Measurements from ENCODE around the gene NSMCE4A. TPM values are rescaled to one million over a fixed set of nuclear protein-coding genes. Genes with fewer than 3 reads are reported as not detected.
A peak's percentile ranks its signal among the peaks of the same experiment; 100 is the strongest.
"Not testable (repeated sequence)": the region's sequence is repeated elsewhere in the genome, so short reads cannot be mapped to it uniquely, and the experiment has no call there.

Gene NSMCE4A
- total and polyA plus RNA-seq, 7 donors = 10.7 to 41.9 (median 15.3) TPM

DNA sequence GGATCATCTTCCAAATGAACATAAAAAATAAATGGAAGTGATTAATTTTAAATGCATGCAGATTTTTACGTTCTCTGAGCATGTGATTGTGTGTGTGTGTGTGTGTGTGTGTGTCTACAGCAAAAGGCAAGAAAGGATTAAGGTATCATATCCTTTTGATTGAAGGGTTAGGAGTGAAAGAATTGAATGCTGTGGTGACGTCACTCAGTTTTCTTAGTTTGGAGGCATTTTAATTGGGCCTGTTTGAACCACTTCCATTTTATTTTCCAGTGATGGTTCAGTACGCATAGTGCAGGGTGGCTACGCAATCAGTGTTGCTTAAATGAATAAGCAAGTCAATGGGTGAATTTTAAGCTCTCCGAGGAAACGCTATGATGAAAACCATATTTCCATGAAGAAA is 45.2 kb upstream of the NSMCE4A start:
- peak overlapping the region; percentile 98 for H3K27ac ChIP-seq
- peaks cover 0 to 28% of the 10 kb centered on the region in 2 donors for H3K36me3 ChIP-seq (ENCODE audit: insufficient read depth in 1 of 2, low read depth in 1 of 2)
- ATAC-seq (no peak), DNase-seq (no peak)
- peak overlapping the region; percentile 51 for H3K4me3 ChIP-seq
- H3K27me3 ChIP-seq (ENCODE audit: insufficient read depth in 3 of 3, low read length in 2 of 3) = no peaks in the 10 kb centered on the region
- peaks cover 25% of the 10 kb centered on the region for H3K4me1 ChIP-seq
- H3K9me3 ChIP-seq = no peaks in the 10 kb centered on the region
- WGBS, 3 donors = 74 to 87% (median 76%) methylated on average over 6 of the region's 6 CpGs
- intact Hi-C loops (cut with DNase I) = no loop called here
- no peak for TF ChIP-seq CTCF (IDR thresholded peaks at IDR 0.05)

DNA sequence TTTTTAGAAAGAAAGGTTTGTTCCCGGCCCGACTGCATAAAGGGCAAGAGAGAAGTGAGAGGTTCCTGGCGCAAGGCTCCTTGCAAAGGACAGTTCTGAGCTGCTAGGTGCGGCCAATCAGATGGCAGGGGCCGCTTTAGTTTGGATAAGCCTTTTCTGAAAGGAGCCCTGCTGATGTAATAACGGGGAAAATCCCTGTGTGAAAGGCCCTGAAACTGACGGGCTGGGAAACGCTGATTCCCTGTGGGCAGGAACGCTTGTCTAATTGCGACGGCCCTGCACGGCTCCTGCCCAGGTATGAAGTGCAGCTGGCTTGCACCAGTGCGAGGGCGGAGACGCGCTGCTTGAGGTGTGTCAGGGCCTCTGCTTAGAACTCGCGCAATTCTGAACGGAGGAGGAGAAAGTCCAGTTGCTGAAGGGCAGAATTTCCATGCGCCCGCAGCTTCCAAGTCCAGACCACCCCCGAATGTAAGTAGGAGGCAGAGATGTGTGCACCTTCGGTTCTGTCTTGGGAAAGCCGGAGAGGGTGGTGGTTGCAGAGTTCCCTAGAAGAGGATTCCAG is 44.5 kb upstream of the NSMCE4A start:
- ATAC-seq (peak; percentile 50 to 65 (median 60)), DNase-seq (peak in 1 of 2 donors; percentile 58)
- H3K4me1 ChIP-seq = peaks cover 33% of the 10 kb centered on the region
- intact Hi-C loops (cut with DNase I) = no loop called here
- H3K27me3 ChIP-seq (ENCODE audit: insufficient read depth in 3 of 3, low read length in 2 of 3) = no peaks in the 10 kb centered on the region
- H3K27ac ChIP-seq = peak overlapping the region; percentile 98
- peak overlapping the region; percentile 51 for H3K4me3 ChIP-seq
- H3K36me3 ChIP-seq (ENCODE audit: insufficient read depth in 1 of 2, low read depth in 1 of 2) = peaks cover 0 to 24% of the 10 kb centered on the region in 2 donors
- no peak for TF ChIP-seq CTCF (IDR thresholded peaks at IDR 0.05)
- no peaks in the 10 kb centered on the region for H3K9me3 ChIP-seq
- 26 to 48% (median 28%) methylated on average over 24 of the region's 24 CpGs for WGBS, 3 donors

- H3K4me3 ChIP-seq = peak overlapping the region; percentile 51
- H3K36me3 ChIP-seq (ENCODE audit: insufficient read depth in 1 of 2, low read depth in 1 of 2) = peaks cover 0 to 19% of the 10 kb centered on the region in 2 donors
- H3K9me3 ChIP-seq = no peaks in the 10 kb centered on the region
- 21 to 36% (median 31%) methylated on average over 16 of the region's 16 CpGs for WGBS, 3 donors
- DNase-seq = peak in 1 of 2 donors; percentile 59
- no peak for TF ChIP-seq CTCF (IDR thresholded peaks at IDR 0.05)
- H3K27me3 ChIP-seq (ENCODE audit: insufficient read depth in 3 of 3, low read length in 2 of 3) = no peaks in the 10 kb centered on the region
- H3K27ac ChIP-seq = peak overlapping the region; percentile 98
- peak; percentile 60 to 76 (median 72) for ATAC-seq
- H3K4me1 ChIP-seq = peaks cover 38% of the 10 kb centered on the region
- intact Hi-C loops (cut with DNase I) = no loop called here
Observed at GRCh38 chr10:122018951-122019413, 44.0 kb upstream of the NSMCE4A start.

DNA sequence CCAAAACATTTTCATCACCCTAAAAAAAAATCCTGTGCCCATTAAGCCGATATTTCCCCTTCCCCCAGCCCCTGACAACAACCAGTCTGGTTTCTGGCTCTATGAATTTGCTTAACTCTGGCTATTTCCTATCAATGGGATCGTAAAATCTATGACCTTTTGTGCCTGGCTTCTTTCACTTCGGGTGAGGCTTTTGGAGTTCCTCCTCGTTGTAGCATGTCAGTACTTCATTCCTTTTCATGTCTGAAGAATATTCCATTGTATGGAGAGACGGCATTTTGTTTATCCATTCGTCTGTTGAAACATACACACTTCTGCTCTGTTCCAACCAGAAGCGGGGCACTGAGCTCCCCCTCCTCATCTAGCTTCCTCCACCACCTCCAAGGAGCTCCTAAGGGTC is 43.5 kb upstream of the NSMCE4A start:
- DNase-seq (no peak), ATAC-seq (no peak)
- WGBS, 3 donors = 30 to 51% (median 39%) methylated on average over 7 of the region's 7 CpGs
- no peaks in the 10 kb centered on the region for H3K27me3 ChIP-seq (ENCODE audit: insufficient read depth in 3 of 3, low read length in 2 of 3)
- no peak for TF ChIP-seq CTCF (IDR thresholded peaks at IDR 0.05)
- H3K4me3 ChIP-seq = peak overlapping the region; percentile 51
- peak overlapping the region; percentile 98 for H3K27ac ChIP-seq
- intact Hi-C loops (cut with DNase I) = no loop called here
- H3K36me3 ChIP-seq (ENCODE audit: insufficient read depth in 1 of 2, low read depth in 1 of 2) = peaks cover 0 to 14% of the 10 kb centered on the region in 2 donors
- no peaks in the 10 kb centered on the region for H3K9me3 ChIP-seq
- H3K4me1 ChIP-seq = peaks cover 43% of the 10 kb centered on the region

- 58 to 79% (median 59%) methylated on average over 4 of the region's 4 CpGs for WGBS, 3 donors
- Histone ChIP-seq H3K4me1 (peaks cover 45% of the 10 kb centered on the region), H3K4me3 (peak overlapping the region; percentile 51), H3K27ac (peak overlapping the region; percentile 98)
- H3K36me3 ChIP-seq (ENCODE audit: insufficient read depth in 1 of 2, low read depth in 1 of 2); H3K9me3 ChIP-seq; ATAC-seq; DNase-seq; intact Hi-C loops (cut with DNase I); H3K27me3 ChIP-seq (ENCODE audit: insufficient read depth in 3 of 3, low read length in 2 of 3): not testable (repeated sequence)
Observed at GRCh38 chr10:122017926-122018325, 42.9 kb upstream of the NSMCE4A start.
